ENCODE measurements around the gene HNRNPR.

- no peak for TF ChIP-seq POLR2AphosphoS5 (IDR thresholded peaks at IDR 0.05; ENCODE audit: low read depth, low read length)
- no peak for TF ChIP-seq SIN3A (IDR thresholded peaks at IDR 0.05; ENCODE audit: borderline replicate concordance, insufficient read depth, low read length)
These were observed 22.1 kb upstream of the HNRNPR start for GRCh38 chr1:23366146-23366545.

All from PFSK-1 (cell line).